ENCODE results near the gene ATP9B. TPM values are rescaled to one million over a fixed set of nuclear protein-coding genes. Genes with fewer than 3 reads are reported as not detected.

Gene ATP9B
- total and polyA plus RNA-seq, 4 donors: 7.1 to 31.4 (median 15.5) TPM

- Histone ChIP-seq H3K36me3 (ENCODE audit: control insufficient read depth in 4 of 4, insufficient read depth in 3 of 4, low read depth in 1 of 4, low read length in 3 of 4) (peaks cover 0 to 2% (median 0%) of the 10 kb centered on the region in 4 donors), H3K27me3 (ENCODE audit: control insufficient read depth in 4 of 4, insufficient read depth in 4 of 4, low read length in 3 of 4) (no peaks in the 10 kb centered on the region), H3K9me3 (ENCODE audit: control insufficient read depth in 4 of 4, low read length in 3 of 4) (no peaks in the 10 kb centered on the region), H3K4me3 (ENCODE audit: low read depth in 1 of 3, low read length in 3 of 3) (no peak overlapping the region), H3K9ac (ENCODE audit: low read depth in 1 of 2, low read length in 2 of 2) (no peak overlapping the region), H3K4me1 (ENCODE audit: control insufficient read depth in 4 of 4, insufficient read depth in 4 of 4, low read length in 3 of 4) (no peaks in the 10 kb centered on the region), H3K27ac (ENCODE audit: low read depth in 1 of 2, low read length in 2 of 2) (no peak overlapping the region)
- no peak for DNase-seq (ENCODE audit: low spot score)
- TF ChIP-seq REST (IDR thresholded peaks at IDR 0.05) (no peak), RXRA (IDR thresholded peaks at IDR 0.05) (no peak), RAD21 (IDR thresholded peaks at IDR 0.05) (no peak)
- WGBS: 98% methylated on average over 5 of the region's 5 CpGs
These were observed 49.6 kb downstream of the ATP9B start for GRCh38 chr18:79118797-79119196.

- H3K9me3 ChIP-seq (ENCODE audit: control insufficient read depth in 4 of 4, low read length in 3 of 4): no peaks in the 10 kb centered on the region
- no peak overlapping the region for H3K4me3 ChIP-seq (ENCODE audit: low read depth in 1 of 3, low read length in 3 of 3)
- H3K9ac ChIP-seq (ENCODE audit: low read depth in 1 of 2, low read length in 2 of 2): no peak overlapping the region
- no peaks in the 10 kb centered on the region for H3K4me1 ChIP-seq (ENCODE audit: control insufficient read depth in 4 of 4, insufficient read depth in 4 of 4, low read length in 3 of 4)
- H3K27me3 ChIP-seq (ENCODE audit: control insufficient read depth in 4 of 4, insufficient read depth in 4 of 4, low read length in 3 of 4): no peaks in the 10 kb centered on the region
- no peak for DNase-seq (ENCODE audit: low spot score)
- no peak for TF ChIP-seq YY1 (IDR thresholded peaks at IDR 0.05)
- no peak for TF ChIP-seq FOXA1 (IDR thresholded peaks at IDR 0.05)
- TF ChIP-seq ZBTB33 (IDR thresholded peaks at IDR 0.05): no peak
- no peak for TF ChIP-seq HNF4G (IDR thresholded peaks at IDR 0.05)
- TF ChIP-seq EGR1 (IDR thresholded peaks at IDR 0.05; ENCODE audit: low read depth in 2 of 2): no peak
- no peak for TF ChIP-seq SP1 (IDR thresholded peaks at IDR 0.05)
- TF ChIP-seq GABPA (IDR thresholded peaks at IDR 0.05 in 1 of 2, conservative IDR thresholded peaks at IDR 0.05 in 1 of 2): no peak
- TF ChIP-seq RAD21 (IDR thresholded peaks at IDR 0.05): no peak
- TF ChIP-seq JUND (IDR thresholded peaks at IDR 0.05): no peak
- TF ChIP-seq ATF3 (IDR thresholded peaks at IDR 0.05): no peak
- TF ChIP-seq NR2F2 (IDR thresholded peaks at IDR 0.05): no peak
- no peak overlapping the region for H3K27ac ChIP-seq (ENCODE audit: low read depth in 1 of 2, low read length in 2 of 2)
- WGBS: 96% methylated on average over 2 of the region's 2 CpGs
- peaks cover 0 to 5% (median 4%) of the 10 kb centered on the region in 4 donors for H3K36me3 ChIP-seq (ENCODE audit: control insufficient read depth in 4 of 4, insufficient read depth in 3 of 4, low read depth in 1 of 4, low read length in 3 of 4)
These were observed 52.7 kb downstream of the ATP9B start for GRCh38 chr18:79121746-79122474.

All from liver (tissue), 9 donors.